Measurements from ENCODE around the gene GNG12.

GNG12 gene

GRCh38 chr1:67850151-67850551 is 16.9 kb upstream of the GNG12 start:
- Histone ChIP-seq H4K20me1 (ENCODE audit: insufficient read depth) (no peaks in the 10 kb centered on the region), H3K27ac (no peak overlapping the region), H3K4me2 (no peak overlapping the region), H3K9ac (no peak overlapping the region), H3K36me3 (ENCODE audit: insufficient read depth) (no peaks in the 10 kb centered on the region), H3K79me2 (ENCODE audit: insufficient read depth, low read depth) (no peaks in the 10 kb centered on the region), H3K4me1 (ENCODE audit: low read depth, poor library complexity, severe bottlenecking) (no peaks in the 10 kb centered on the region), H2AFZ (ENCODE audit: low read depth) (no peak overlapping the region), H3K4me3 (IDR thresholded peaks at IDR 0.05; ENCODE audit: insufficient read depth, low read depth, low read length) (no peak overlapping the region), H3K27me3 (ENCODE audit: insufficient read depth, low read depth) (no peaks in the 10 kb centered on the region)
- TF ChIP-seq CTCF (conservative IDR thresholded peaks at IDR 0.05; ENCODE audit: low read depth, low read length), result peak; percentile 60

- Histone ChIP-seq H3K9ac (no peak overlapping the region), H3K4me3 (IDR thresholded peaks at IDR 0.05; ENCODE audit: insufficient read depth, low read depth, low read length) (no peak overlapping the region), H4K20me1 (ENCODE audit: insufficient read depth) (no peaks in the 10 kb centered on the region), H3K36me3 (ENCODE audit: insufficient read depth) (no peaks in the 10 kb centered on the region), H3K4me2 (no peak overlapping the region), H3K27ac (no peak overlapping the region), H3K79me2 (ENCODE audit: insufficient read depth, low read depth) (no peaks in the 10 kb centered on the region), H3K27me3 (ENCODE audit: insufficient read depth, low read depth) (no peaks in the 10 kb centered on the region), H3K4me1 (ENCODE audit: low read depth, poor library complexity, severe bottlenecking) (no peaks in the 10 kb centered on the region), H2AFZ (ENCODE audit: low read depth) (no peak overlapping the region)
- no peak for TF ChIP-seq CTCF (conservative IDR thresholded peaks at IDR 0.05; ENCODE audit: low read depth, low read length)
Observed at GRCh38 chr1:67847466-67847865, 14.2 kb upstream of the GNG12 start.

GRCh38 chr1:67846538-67846937 is 13.3 kb upstream of the GNG12 start:
- Histone ChIP-seq H3K36me3 (ENCODE audit: insufficient read depth) (no peaks in the 10 kb centered on the region), H3K27me3 (ENCODE audit: insufficient read depth, low read depth) (no peaks in the 10 kb centered on the region), H3K79me2 (ENCODE audit: insufficient read depth, low read depth) (no peaks in the 10 kb centered on the region), H3K27ac (no peak overlapping the region), H3K4me3 (IDR thresholded peaks at IDR 0.05; ENCODE audit: insufficient read depth, low read depth, low read length) (no peak overlapping the region), H4K20me1 (ENCODE audit: insufficient read depth) (no peaks in the 10 kb centered on the region), H3K4me1 (ENCODE audit: low read depth, poor library complexity, severe bottlenecking) (no peaks in the 10 kb centered on the region), H3K4me2 (no peak overlapping the region), H2AFZ (ENCODE audit: low read depth) (no peak overlapping the region), H3K9ac (no peak overlapping the region)
- no peak for TF ChIP-seq CTCF (conservative IDR thresholded peaks at IDR 0.05; ENCODE audit: low read depth, low read length)

- Histone ChIP-seq H3K27ac (no peak overlapping the region), H3K36me3 (ENCODE audit: insufficient read depth) (no peaks in the 10 kb centered on the region), H3K9ac (no peak overlapping the region), H3K79me2 (ENCODE audit: insufficient read depth, low read depth) (no peaks in the 10 kb centered on the region), H3K27me3 (ENCODE audit: insufficient read depth, low read depth) (no peaks in the 10 kb centered on the region), H2AFZ (ENCODE audit: low read depth) (no peak overlapping the region), H4K20me1 (ENCODE audit: insufficient read depth) (no peaks in the 10 kb centered on the region), H3K4me3 (IDR thresholded peaks at IDR 0.05; ENCODE audit: insufficient read depth, low read depth, low read length) (no peak overlapping the region), H3K4me2 (no peak overlapping the region), H3K4me1 (ENCODE audit: low read depth, poor library complexity, severe bottlenecking) (no peaks in the 10 kb centered on the region)
- TF ChIP-seq CTCF (conservative IDR thresholded peaks at IDR 0.05; ENCODE audit: low read depth, low read length), result no peak
Observed at GRCh38 chr1:67844988-67845387, 11.7 kb upstream of the GNG12 start.

- Histone ChIP-seq H3K4me1 (ENCODE audit: low read depth, poor library complexity, severe bottlenecking) (no peaks in the 10 kb centered on the region), H3K79me2 (ENCODE audit: insufficient read depth, low read depth) (no peaks in the 10 kb centered on the region), H4K20me1 (ENCODE audit: insufficient read depth) (no peaks in the 10 kb centered on the region), H3K27me3 (ENCODE audit: insufficient read depth, low read depth) (no peaks in the 10 kb centered on the region), H3K27ac (no peak overlapping the region), H3K4me3 (IDR thresholded peaks at IDR 0.05; ENCODE audit: insufficient read depth, low read depth, low read length) (no peak overlapping the region), H3K4me2 (no peak overlapping the region), H2AFZ (ENCODE audit: low read depth) (no peak overlapping the region), H3K36me3 (ENCODE audit: insufficient read depth) (no peaks in the 10 kb centered on the region), H3K9ac (no peak overlapping the region)
- TF ChIP-seq CTCF (conservative IDR thresholded peaks at IDR 0.05; ENCODE audit: low read depth, low read length), result no peak
Observed at GRCh38 chr1:67843746-67844145, 10.5 kb upstream of the GNG12 start.
